GM20431 (cell line): Measurements from ENCODE around the gene IFNLR1.

Experiments used
- in situ Hi-C: fragments of 300-500 bp; cut with MseI, MboI; formaldehyde crosslinking; loops from one replicate; pipeline ENCODE4 v1.15.0; 2020; ENCODE audit warnings: low sequenced_read_pairs; ENCODE audit not compliant: unreplicated experiment

Gene IFNLR1

DNA sequence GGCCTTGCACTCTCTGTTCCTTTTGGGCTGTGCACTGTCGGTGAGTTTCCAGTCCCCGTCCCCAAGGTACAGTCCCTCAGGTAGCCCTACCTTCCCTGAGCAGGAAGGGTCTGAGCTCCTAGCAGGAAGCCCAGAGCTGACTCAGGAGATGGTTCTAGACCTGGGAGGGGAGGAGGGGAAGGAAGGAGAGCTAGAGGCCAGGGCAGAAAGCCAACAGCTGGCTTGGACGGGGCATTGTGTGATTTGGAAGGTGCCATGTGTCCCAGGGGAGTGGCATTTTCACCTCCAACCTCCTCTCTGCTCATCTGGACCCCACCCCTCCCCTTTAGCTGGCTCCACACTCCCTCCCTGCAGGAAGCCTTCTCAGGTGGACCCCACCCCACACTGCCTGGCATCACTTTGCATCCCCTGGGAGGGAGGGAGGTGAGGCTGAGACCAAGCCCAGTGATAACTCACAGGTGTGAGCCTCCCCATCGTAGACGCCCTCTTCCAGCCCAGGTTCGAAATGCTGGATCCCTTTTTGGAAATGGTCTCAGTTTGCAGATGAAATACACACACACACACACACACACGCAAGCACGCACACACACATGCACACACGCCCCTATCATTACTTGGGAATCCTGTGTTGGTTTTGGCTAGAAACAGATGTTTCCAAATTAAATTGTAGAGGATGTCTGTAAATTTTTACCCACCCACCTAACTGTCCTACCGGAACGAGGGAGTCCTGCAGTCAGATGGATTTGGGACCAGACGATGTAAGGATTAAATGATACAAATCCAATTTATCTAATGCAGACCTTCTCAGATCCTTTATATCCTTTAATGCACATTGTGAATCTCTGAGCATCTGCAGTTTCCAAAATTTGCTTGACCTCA is 19.7 kb upstream of the IFNLR1 start:
- in situ Hi-C loops, result loop anchor here (10.0 kb wide), 1 partner anchor 178 kb away; no protein-coding TSS in a partner anchor

DNA sequence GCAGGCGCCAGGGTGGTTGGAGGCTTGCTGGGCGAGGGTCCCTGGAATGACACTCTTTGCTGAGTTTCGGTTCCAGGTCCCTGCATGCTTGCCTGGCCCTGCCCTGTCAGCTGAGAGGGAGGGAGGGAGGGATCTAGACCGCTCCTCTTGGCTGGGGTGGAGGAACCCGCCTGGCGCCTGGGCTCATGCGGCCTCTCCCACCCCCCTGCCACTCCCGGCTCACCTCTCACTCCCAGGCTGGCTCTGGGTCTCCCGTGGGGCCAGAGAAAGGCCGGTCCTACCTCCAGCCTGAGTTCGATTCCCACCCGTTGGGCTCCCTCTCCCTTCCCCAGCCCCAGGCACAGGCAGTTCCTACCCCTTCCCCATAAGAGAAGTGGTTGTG is 19.0 kb upstream of the IFNLR1 start:
- in situ Hi-C loops, result loop anchor here (10.0 kb wide), 1 partner anchor 179 kb away; no protein-coding TSS in a partner anchor

DNA sequence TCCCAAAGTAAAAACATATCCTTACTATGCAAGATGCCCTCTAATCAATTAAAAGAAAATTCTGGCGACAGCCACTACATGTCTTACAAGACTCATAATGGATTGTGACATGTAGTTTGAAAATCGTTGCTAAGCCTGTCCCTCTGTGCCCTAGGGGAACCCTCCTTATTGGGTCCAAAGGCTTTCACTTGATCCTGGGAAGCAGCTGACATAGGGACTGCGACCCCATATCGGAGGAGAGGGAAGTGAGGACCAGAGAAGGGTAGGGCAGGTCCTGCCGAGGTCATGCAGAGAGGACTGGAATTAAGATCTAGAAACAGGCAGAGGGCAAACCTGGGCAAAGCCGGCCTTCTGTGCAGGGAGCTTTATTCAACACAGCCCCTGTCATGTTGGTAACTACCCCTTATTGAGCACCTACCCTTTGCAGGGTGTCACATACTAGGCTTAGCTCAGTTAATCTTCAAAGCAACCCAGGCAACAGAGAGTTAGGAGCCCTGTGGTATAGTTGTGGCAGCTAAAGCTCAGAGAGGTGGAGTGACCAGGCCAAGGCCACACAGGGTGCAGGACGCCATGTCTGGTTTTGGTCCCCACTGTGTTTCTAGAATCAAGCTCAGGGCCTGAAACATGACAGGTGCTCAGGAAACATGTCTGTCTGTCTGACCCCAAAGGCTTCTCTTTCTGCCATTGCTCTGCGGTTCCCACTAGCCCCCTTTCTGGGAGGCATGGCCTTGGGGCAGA is 18.4 kb upstream of the IFNLR1 start:
- in situ Hi-C loops, result loop anchor here (10.0 kb wide), 1 partner anchor 179 kb away; no protein-coding TSS in a partner anchor

DNA sequence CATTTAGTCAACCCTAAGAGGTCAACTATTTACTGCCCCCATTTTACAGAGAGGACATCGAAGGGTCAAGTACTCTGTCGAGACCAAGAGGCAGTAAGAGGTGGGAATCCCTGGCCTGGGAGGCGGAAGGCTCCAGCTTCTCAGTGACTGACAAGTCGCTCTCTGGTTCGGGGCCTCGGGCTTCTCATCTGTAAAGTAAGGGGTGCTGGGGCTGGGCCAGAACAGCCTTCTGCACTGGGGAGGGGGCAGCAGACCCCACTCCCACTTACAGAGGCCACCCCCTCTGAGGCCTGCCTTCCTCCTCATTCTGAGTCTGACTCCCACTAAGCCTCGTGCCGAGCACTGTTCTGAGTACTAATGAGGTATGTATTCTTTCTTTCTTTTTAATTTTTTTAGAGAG is 17.0 kb upstream of the IFNLR1 start:
- in situ Hi-C loops, result loop anchor here (10.0 kb wide), 1 partner anchor 181 kb away; no protein-coding TSS in a partner anchor

DNA sequence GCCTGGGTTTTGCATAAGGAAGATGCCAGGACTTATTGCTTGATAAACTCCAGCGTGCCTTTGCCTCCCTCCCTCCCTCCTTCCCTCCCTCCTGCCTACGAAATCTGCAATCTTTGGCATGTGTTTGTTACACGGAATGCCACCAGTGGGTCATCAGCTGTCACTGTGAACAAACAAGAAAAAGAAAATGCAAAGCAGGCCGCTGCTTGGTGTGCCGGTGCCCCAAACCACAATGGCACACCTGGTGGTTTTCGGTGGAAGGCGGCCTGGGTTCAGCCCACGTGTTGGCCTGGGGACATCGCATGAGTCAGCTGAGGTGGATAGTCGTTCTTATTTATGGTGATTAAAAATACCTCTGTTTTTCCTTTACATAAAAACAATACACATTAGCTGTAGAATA is 16.3 kb upstream of the IFNLR1 start:
- in situ Hi-C loops, result loop anchor here (10.0 kb wide), 1 partner anchor 181 kb away; no protein-coding TSS in a partner anchor

DNA sequence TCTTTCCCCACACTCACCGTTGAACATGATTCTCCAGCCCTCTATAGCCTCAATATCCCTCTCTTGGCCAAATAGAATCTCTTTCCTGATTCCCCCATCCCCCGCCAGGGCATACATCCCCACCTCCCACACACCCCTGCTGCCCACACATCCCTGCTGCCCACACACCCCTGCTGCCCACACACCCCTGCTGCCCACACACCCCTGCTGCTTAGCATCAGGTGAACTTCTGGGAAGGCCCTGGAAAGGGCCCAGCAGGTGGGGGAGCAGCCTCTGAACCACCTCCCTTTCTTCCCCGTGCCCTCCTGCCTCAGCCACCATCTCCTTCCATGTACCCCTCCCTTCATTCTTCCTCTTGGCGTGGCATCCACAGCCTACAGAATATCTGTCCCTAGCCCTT is 15.9 kb upstream of the IFNLR1 start:
- in situ Hi-C loops, result loop anchor here (10.0 kb wide), 1 partner anchor 182 kb away; no protein-coding TSS in a partner anchor

DNA sequence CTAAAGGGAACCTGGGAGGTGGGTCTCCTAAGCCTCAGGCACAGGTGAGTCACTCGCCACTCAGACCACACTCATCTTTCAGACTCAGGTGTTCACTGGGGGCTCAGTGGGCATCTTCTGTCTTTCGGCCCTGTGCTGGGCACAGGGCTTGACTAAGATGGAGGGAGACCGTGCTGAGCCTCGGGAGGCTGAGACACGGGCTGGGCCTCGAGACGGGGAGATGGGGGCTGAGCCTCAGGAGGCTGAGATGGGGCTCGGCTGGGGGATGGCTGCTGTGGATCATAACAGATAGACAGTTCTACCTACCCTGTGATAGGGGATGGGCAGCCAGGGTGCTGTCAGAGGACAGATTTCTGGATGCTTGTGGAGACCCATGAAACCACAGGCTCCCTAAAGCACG is 15.5 kb upstream of the IFNLR1 start:
- in situ Hi-C loops, result loop anchor here (10.0 kb wide), 1 partner anchor 182 kb away; no protein-coding TSS in a partner anchor

DNA sequence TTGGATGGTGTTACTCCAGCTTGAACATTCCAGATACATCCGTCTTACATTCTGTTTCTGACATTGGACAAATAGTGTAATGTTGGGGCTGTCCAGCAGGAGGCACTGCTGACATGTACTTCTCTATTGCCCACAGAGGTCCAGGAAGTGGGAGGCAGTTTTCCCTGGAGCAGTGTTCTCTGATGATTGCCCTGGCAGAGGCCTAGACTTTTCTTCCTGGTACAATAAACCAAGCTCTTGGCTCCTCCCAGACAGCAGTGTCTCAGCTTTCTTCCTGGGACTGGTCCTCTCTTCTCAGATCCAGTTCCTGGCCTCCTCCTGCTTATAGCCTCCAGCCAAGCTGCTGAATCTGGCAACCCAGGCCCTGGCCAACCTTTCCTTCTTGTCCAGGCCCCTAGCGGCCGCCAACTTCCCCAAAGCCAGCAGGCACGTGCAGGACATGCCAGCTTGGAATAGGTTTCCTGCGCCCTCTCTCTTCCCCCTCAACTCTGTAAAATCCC is 14.9 kb upstream of the IFNLR1 start:
- in situ Hi-C loops, result loop anchor here (10.0 kb wide), 1 partner anchor 183 kb away; no protein-coding TSS in a partner anchor

DNA sequence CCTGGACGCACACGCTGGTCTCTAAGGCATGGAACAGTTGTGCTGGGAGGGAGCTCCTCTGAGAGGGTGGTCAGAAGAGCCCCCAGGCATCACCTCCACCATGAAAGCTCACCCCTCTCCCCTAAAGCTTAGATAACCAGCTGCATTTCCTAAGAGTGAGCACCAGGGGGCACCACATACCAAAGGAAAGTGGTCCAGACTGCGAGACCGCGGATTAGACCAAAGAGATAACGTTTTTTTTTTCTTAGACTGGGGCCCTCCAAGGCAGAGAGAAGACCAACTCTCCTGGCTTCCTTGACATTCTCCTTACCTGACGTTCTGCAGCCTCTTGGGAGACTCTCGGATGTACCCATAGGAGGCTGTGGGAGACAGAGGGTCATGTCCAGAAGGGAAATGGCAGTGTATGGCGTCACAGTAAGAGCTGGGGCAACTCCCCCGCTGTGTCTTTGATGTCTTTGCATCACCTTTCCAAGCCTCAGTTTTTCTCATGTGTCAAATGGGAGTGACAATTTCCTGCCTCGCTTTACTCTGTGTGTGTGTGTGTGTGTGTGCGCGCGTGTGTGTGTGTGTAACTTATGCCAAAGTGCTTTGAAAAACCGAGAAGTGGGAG is 12.3 kb upstream of the IFNLR1 start:
- in situ Hi-C loops, result loop anchor here (25.0 kb wide), 1 partner anchor 388 kb away; no protein-coding TSS in a partner anchor

DNA sequence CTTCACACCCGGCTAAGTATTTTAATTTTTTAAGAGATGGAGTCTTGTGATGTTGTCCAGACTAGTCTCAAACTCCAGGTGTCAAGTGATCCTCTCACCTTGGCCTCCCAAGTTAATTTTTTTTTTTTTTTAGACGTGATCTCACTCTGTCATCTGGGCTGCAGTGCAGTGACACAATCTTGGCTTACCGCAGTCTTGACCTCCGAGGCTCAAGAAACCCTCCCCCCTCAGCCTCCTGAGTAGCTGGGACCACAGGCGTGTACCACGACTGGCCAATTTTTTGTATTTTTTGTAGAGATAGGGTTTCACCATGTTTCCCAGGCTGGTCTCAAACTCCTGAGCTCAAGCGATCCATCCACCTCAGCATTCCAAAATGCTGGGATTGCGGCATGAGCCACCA is 11.7 kb upstream of the IFNLR1 start:
- in situ Hi-C loops, result loop anchor here (25.0 kb wide), 1 partner anchor 389 kb away; no protein-coding TSS in a partner anchor

DNA sequence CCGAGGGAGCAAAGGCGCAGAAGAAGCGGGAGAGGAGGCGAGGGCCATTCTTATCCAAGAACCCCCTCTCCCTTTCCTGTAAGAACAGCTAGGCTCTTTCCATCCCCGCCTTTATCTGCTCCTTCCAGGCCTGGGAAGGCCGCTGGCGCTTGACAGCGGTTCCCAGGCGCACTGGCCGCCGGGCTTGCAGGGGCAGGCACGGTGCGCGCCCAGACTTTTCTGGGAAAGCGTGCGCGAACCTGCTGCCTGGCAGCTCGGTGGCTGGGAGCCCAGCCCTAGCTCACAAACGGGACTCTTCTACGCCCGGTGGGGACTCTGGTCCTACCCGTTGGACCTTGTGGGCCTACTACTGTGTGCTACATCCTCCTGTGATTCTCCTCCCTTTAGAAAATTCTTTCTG is 8.8 kb upstream of the IFNLR1 start:
- in situ Hi-C loops, result loop anchor here (25.0 kb wide), 1 partner anchor 391 kb away; no protein-coding TSS in a partner anchor

DNA sequence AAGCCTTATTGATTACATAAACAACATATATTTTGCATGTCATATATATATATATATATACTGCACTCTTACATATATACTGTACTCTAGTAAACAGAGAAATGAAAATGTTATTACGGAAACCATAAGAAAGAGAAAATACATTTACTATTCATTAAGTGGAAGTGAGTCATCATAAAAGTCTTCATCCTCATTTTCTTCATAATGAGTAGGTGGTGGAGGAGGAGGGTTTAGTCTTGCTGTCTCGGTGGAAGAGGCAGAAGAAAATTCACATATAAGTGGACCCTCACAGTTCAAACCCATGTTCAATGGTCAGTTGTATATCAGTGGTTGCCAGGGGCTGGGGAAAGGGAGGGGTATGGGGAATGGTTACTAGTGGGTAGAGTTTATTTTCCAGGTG is 8.0 kb upstream of the IFNLR1 start:
- in situ Hi-C loops, result loop anchor here (25.0 kb wide), 1 partner anchor 392 kb away; no protein-coding TSS in a partner anchor

DNA sequence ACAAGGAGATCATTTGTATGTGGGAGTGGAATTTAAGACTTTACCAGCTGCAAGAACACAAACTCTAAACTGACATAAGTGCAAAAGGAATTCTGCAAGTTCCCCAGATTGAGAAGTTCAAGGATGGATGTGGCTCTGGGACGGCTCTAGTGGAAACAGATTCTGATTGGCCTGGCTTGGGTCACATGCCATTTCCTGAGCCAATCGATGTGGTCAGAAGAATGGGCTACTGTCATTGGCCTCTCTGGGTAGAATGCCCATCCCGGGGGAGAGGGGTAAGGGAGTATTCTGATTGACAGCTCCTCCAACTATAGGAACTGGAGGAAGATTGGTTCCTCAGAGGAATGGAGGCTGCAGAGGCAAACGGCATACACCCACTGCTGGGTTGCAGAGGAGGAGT is 6.0 kb upstream of the IFNLR1 start:
- in situ Hi-C loops, result loop anchor here (25.0 kb wide), 1 partner anchor 394 kb away; no protein-coding TSS in a partner anchor

DNA sequence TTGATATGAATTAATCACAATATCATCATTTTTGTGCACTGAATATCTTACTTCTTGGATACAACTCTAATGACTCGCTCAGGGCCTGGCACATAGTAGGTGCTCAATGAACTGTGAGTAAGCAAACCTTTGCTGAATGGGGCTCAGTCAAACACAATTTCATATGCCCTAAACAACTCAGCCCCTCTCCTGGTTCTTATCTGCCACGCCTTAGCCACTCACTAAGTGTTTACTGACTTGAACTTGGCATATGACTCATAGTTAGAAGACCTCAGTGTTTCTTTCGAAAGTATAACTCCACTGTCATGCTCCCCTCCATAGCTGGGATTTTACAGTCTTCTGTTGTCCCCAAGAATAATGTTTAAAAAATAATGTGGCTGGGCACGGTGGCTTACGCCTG is 4.8 kb upstream of the IFNLR1 start:
- in situ Hi-C loops, result loop anchor here (25.0 kb wide), 1 partner anchor 395 kb away; no protein-coding TSS in a partner anchor

DNA sequence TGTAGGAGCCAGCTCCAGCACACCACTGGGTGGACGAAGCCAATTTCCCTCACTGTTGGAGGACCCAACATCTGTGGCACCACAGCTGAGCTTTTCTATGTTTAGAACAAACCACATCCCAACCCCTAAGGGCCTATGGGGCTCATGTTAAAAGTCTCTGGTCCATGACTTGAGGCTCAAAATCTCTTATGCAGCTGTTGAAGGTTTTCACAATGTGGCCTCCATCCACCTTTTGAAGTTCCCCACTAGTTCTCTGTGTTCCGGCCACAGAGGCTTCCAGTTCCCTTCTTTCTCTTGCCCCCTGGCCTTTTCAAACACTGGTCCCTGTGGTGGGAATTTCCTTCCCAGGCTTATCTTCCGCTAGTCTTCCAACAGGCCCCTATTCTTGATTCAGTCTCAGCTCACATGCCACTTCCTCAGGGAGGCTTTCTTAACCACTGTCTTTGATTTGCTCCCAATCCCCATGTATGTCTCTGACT is 3.9 kb upstream of the IFNLR1 start:
- in situ Hi-C loops, result loop anchor here (25.0 kb wide), 1 partner anchor 396 kb away; no protein-coding TSS in a partner anchor

DNA sequence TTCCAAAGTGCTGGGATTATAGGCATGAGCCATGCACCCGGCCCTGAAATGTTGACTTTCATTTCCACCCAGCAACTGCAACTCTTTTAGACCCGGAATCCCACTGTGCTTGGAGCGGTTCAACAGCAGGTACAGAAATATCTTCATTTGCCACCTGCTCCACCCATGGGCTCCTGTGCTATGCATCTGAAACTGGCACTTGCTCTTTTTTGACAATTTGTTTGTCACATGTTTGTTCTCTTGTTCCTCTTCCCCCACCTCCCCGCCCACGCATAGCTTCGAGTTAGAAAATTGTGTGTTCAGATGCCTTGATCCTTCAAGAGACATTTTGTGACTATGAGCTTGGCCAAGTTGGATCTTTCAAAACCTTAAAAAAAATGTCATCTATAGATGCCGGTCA is 2.4 kb upstream of the IFNLR1 start:
- in situ Hi-C loops, result loop anchor here (25.0 kb wide), 1 partner anchor 398 kb away; no protein-coding TSS in a partner anchor

DNA sequence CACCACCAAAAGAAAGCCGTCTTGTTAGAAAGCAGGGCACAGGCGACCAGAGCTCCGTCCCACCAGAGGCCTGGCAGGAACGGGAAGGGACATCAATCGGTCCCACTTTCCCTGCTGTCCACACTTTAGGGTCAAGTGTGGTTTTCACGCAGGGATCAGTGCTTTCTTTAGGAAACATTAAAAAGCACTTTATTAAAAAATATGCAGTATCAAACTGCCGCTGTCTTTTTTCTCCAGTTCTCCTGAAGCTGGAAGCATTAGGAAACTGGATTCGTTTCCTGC is 437 bp downstream of the IFNLR1 start:
- in situ Hi-C loops, result loop anchor here (25.0 kb wide), 1 partner anchor 401 kb away; no protein-coding TSS in a partner anchor

DNA sequence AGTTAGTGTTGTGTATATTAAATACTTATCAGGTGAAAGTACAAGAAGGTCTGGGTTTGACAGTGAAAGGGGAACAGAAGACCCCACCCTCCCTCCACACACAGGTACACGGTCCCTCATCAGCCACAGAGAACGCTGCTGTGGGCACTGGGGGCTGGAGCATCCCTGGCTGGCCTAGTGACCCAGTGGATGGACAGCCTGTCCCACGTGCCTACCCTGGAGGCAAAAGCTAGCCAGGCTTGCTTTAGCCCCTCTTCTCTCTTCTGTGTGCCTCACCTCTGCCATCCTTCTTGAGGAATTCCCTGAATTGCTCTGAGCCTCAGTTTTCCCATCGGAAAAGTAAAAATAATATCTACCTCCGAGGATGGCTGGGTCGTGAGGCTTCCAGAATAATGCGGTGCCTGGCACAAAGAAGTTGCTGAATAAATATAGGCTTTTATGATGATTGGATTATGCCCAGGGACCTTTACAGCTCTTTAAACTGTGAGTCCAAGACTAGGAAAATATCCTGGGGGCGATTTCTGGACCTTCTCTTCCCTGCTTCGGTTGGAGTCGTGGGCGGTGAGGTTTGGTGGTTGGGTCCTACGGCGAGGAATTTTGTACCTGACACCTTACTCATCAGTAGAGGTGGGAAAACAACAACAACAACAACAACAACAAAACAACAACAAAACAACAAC is 918 bp downstream of the IFNLR1 start:
- in situ Hi-C loops, result loop anchor here (25.0 kb wide), 1 partner anchor 401 kb away; no protein-coding TSS in a partner anchor

DNA sequence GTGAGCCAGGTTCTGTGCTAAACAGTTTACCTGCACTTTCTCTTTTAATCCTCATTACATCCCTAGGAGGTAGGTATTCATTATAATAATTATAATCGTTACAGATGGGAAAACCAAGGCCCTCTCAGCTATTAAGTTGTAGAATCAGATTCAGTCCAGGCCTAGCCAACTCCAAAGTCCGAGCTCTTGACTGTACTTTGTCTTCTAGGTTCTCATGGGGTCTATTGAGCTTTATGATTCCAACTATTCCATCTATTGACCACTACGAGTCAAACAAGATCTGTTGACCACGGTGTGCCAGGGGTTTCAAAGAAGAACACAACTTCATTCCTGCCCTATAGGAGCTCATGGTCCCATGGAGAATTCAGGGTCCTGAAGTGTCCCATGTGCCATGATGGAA is 2.0 kb downstream of the IFNLR1 start:
- in situ Hi-C loops, result loop anchor here (25.0 kb wide), 1 partner anchor 402 kb away; no protein-coding TSS in a partner anchor
